GM19099 (cell line): ENCODE data around the gene MIF4GD.
A peak's percentile ranks its signal among the peaks of the same experiment; 100 is the strongest.

Experiments
- POLR2A ChIP-seq: IDR thresholded peaks from 3 replicates; pipeline ENCODE4 v1.6.1; 2011; ENCODE audit warnings: low read depth; ENCODE audit not compliant: insufficient read length; ENCODE audit errors: extremely low read depth

The MIF4GD gene

DNA sequence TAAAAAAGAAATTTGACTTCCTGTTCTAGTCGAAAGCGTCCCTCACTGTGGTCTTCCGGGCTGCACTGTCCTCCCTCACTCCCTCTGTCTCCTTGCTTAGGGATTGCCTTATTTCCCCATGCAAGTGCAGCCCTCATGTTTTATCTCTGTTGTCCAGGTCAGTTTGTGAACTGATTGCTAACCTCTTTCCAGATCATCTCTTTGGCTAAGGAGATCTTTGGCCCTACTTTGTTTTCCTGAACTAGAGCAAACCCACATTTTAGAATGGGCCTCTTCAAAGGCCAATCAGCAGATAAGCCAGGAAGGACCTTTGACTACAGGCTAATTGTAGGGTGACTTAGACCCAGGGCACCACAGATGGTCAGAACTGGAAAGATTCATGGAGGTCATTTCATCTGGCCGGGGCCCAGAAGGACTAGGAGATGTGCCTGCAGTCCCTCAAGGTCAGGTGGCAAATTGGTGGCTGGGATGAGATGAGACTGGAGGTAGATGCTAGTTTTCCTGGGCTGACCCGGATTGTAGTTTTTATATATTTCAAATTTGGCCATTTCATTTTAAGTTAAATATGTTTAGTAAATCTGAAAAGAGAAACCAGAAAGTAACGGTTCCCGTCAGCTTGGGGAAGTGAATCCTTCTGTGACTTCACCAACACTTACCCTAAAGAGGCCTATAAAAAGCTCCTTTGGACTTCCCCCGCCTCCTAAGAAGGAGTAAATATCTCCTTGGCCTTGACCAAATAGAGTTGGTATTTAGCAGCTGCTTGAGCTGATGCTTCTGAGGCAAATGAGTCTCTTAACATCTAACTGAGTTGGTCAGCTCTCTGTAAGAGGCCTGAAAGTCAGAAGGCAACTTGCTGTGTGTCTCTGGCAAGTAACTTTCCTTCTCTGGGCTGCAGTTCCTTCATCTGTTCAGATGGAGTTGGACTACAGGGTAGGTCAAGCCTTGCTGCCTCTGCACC lies 24.4 kb upstream of the MIF4GD start:
- peak; percentile 78 for TF ChIP-seq POLR2A

DNA sequence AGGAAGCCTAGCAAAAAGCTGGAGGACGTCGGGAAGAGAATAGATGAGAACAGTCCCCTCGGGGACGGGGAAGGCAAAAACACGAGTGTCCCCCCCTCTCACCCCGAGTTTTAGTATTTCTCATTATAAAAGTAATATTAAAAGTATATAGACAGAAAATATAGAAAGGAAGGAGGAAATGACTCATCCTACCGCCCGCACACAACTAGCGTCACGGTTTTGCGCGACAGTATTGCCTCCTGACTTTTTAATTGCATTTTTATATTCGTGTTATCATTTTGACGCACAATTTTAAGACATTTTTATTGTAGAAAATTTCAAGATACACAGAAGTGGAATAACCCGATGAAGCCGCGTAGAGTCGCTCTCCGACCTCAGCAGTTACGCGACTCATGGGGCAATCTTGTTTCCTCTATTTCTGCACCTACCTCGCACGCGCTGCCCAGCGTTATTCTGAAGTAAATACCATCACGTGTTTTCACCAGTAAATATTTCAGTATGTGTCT lies 18.9 kb upstream of the MIF4GD start:
- no peak for TF ChIP-seq POLR2A

DNA sequence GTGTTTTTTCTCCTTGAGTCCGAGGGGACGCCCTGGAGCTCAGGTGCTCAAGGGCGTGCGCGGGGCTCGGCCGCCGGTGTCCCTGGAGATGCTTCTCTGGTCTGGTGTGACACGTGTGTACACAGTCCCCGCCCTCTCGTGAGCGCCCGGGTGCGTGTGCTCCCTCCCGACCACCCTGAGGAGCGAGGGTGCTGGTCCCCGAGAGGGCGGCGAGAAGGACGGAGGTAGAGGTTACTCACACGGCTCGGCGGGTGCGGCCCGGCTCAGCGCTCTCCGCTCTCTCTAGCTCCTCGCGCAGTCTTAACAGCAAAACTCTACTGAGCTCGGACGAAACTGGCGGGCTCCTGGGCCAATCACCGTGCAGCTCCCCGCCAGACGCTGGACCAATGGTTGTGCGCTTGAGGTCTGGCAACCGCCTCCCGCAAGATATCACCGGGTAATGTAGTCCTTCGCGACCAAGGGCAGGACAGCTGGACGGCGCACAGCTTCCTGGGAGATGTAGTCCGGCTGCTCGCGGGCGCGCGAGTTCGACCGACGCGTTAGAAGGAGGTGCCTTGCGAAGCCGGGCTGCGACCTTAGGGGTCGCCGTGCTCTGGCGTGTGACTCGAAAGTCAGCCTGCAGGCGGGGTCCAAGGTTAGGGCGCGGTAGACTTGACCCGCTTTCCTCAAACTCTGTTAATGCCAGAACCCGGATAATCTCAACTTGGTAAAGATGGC lies 18.2 kb upstream of the MIF4GD start, which contains the start of gene SLC25A19:
Gene SLC25A19, minus strand, starts transcription at position 319 of the 717 bp plus-strand sequence. CDS start 2,669 bp downstream, outside the sequence.
- peak; percentile 89 for TF ChIP-seq POLR2A

DNA sequence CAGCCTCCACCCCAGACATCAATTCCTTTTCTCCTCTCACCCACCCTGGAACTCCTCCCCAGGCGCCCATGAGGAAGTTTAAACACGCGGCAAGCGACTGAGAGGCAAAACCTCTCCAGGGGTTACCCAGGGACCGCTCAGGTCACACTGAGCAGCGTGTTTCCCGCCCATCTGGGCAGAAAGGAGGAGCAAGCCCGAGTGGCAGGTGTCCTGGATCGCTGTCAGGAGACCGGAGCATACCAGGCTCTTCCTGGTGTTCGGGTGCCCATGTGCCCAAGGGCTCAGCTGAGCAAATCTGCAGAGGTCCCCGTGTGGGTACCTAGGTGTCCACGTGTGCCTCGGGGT lies 17.7 kb upstream of the MIF4GD start:
- no peak for TF ChIP-seq POLR2A

DNA sequence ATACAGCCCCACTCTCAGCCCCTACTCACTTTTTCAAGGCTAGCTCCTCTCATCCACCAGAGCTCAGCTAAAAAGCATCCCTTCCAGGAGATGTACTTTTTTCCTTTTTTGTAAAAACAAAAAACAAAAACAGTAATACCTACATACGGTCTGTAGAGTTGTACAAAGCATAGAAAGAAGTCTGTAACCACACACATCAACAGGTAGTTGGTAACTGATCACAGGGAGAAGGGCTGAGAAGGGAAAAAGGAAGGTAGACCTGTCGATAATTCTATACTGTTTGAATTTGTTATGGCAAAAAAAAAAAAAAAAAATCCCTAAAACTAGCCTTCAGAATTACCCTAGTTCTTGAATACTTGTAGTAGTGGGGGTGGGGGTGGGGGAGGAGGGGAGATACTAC lies 17.3 kb upstream of the MIF4GD start:
- no peak for TF ChIP-seq POLR2A

DNA sequence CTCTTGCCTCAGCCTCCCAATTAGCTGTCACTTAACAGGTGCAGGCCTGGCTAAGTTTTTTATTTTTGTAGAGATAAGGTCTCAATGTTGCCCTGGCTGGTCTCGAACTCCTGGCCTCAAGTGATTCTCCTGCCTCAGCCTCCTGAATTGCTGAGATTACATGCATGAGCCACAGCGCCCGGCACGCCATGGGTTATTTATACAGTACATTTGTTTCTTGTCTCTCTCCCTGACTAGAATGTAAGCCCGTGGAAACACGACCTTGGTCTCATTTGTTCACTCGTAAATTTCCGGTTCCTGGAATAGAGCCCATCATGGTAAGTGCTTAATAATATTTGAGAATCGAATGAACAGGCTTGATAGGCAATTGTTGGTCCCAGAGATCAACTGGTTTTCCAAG lies 16.2 kb upstream of the MIF4GD start:
- no peak for TF ChIP-seq POLR2A

DNA sequence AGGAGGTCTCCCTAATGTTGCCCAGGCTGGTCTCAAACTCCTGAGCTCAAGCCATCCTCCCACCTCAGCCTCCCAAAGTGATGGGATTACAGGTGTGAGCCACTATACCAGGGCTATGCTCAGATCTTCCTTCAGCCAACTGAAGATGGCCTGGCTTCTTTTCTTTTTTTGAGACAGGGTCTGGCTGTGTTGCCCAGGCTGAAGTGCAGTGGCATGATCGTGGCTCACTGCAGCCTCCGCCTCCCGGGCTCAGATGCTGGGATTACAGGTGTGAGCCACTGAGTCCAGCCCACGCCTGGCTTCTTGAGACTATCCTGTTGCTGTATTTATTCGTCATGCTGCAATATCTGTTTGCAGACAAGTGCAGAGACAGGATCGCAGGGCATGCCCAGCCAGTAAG lies 14.1 kb upstream of the MIF4GD start:
- TF ChIP-seq POLR2A, result no peak

DNA sequence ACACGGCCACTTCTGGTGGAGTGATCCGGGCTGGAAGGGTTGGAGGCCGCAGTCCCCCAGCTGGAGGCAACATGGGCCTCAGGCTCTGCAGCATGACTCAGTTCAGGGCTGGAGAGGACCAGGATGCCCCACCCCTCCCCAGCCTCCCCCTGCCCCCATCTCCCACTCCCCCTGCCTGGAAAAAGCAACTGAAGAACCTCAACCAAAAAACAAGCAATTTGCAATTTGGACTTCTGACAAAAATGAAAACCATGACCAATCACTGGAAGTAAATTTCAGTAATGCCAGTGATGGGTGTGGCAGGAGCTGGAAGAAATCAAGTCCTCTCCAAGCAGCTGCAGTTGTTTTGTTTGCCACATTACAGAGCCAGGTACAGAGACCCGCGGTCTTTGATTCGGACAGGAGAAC lies 6.6 kb upstream of the MIF4GD start:
- no peak for TF ChIP-seq POLR2A

DNA sequence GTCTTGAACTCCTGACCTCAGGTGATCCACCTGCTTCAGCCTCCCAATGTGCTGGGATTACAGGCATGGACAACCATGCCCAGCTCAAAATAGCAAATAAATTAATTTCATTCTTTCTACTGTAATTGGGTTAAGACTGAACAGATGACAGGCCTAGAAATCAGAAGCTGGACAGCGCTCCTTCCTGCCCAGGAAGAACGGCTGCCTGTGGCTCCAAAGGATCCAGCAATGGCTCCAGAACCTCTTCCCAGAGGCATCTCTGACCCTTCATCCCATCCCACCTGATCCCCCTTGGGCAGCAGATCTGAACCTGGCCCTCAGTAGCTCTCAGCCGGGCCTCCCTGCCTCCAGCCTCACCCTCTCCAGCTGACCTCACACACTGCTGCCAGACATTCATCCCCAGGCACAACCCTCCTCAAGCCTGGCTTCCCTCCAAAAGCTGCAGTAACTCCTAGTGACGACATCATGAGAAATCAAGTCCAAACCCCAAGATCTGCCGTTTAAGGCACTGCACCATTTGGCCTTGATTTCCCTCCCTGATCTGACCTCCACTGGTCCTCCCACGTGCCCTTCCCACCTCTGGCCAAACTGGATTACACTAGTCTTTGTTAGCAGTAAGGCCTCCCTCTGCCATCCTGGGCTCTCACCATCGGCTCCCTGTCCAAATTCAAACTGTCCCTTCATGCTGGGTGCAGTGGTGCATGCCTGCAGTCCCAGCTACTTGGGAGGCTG lies 3.1 kb upstream of the MIF4GD start:
- no peak for TF ChIP-seq POLR2A

DNA sequence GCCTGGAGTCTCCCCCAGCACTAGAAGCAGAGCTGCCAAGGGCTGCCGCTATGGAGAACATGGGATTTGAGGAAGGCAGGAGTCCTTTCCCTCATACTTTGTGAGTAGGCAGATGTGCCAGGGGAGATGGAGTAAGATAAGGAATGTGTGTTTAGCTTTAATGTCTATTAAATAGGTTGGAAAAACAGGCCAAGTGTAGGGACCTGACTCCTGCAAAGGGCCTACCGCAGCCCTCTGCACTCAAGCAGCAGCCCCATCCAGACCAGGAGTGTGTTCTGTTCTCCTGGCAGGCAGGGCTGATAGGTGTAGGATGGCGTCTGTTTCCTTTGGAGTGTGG lies 1.8 kb upstream of the MIF4GD start:
- no peak for TF ChIP-seq POLR2A

DNA sequence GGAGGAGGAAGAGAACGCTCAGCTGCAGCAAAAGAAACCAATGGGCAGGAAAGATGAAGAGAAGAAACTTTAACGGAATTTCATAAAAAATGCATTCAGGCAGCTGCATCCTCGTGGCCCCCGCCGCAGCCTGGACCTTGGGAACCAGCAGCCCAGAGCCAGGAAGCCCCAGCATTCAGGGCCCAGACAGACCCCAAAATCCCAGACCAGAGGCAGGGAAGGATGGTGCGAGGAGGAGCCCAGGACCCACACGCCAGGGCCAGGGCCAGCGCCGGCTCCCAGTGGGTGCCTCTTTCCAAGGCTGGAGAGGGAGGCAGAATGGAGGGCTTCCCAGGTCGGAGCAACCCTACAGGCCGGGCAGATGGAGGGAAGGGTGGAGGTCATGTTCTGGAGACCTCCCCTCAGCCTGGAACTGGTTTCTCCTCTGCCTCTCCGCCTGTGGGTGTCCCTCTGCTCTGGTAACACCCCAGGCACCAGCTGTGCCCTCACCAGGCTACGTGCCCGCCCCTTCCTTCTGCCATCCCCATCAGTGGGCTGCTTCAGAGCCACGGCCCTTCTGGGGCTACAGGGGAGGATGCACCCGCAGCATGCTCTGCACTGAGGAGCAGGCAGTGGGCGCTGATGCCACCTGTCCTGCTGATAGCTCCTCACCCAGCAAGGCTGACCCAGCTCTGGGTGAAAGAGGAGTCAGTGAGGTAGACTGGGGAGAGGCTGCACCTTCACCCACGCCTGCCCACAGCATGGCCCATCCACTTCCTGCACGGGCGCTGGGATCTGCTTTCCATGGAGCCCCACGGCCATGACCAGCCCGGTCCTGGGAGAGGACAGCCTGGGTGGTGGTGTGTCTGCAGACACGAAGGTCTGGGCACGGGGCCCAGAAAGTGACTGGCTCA lies 1.2 kb upstream of the MIF4GD start:
- no peak for TF ChIP-seq POLR2A

DNA sequence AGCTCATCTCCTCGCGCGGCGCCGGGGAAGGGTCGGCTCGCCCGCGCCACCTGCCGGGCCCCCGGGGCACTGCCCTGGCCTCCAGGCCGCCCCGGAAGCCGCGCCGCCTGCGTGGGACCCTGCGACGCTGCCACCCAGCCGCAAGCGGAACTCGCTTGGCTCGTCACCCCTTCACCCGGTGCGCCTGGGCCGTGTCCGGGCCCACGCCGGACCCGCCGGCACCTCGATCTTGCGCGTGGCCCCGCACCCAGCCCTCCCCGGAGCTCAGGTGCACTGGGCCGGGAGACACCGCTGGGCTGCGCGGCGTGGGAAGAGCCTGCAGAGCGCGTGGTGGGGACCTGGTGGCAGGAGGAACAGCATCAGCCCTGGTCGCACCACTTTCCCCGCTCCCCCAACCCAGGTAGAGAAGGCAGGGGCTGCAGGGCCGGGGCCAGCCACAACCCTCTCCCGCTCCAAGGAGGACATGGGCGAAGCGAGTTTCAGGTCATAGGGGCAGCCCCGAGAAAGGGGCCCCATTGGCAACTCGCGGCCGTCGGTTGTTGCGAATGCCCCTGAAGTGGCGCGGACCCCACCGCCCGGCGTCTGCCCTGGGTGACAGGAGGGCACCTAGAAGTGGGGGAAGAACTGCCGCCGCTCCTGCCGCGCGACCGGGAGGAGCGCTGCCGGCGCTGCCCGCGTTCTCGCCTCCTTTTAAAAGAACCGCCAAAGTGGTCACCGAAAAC lies 363 bp upstream of the MIF4GD start:
- TF ChIP-seq POLR2A, result peak; percentile 76

DNA sequence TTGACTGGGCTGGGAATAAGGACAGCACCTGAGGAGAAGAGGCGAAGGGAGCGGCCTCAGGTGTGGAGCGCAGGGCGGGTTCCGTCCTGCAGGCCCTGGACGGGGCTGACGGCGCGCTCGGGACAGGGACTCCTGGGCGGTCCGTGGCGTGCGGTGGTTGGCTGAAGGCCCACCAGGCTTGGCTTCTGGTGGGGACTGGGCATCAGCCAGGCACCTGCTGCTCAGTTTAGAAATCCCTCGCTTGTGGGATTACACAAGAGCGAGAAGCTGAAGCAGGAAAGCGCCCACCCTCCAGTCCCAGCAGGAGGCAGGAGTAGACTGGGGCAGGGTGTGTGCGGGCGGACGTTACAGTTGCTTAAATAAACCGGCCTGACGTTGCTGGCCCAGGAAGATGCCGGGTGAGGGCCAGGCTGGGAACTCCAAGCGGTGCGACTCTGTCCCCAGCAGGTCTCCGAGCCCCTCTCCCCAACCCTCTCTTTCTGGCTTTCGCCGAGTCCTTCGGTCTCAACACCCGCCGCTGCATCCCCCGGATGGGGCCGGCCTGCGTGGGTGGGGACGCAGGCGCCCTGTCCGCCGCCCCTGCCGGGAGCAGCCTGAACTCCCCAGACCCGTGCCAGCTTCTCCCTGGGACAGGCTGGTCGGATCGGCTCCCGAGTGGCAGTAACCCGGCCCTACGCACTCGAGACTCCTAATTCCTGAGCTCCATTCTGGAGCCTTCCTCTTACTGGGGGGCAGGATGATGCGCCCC lies 639 bp downstream of the MIF4GD start:
- peak; percentile 26 for TF ChIP-seq POLR2A
